Stomach smooth muscle (tissue), 2 donors: Measurements from ENCODE around the gene AKAP12.

ENCODE experiments used
- H3K27ac ChIP-seq: one replicate; pipeline ENCODE4 v1.7.0; 2013; ENCODE audit warnings: mild to moderate bottlenecking, low read length, inconsistent platforms
- H3K27me3 ChIP-seq, 2 donors: one replicate each; pipeline ENCODE4 v1.7.0; 2013; ENCODE audit warnings: low read length in 2 of 2; ENCODE audit not compliant: insufficient read depth in 2 of 2, control insufficient read depth in 1 of 2
- H3K36me3 ChIP-seq, 2 donors: one replicate each; pipeline ENCODE4 v1.7.0; 2013; ENCODE audit warnings: low read length in 2 of 2; ENCODE audit not compliant: control insufficient read depth in 2 of 2, insufficient read depth in 2 of 2
- H3K4me1 ChIP-seq: one replicate; pipeline ENCODE4 v1.7.0; 2013; ENCODE audit warnings: low read length; ENCODE audit not compliant: control insufficient read depth, insufficient read depth
- H3K4me3 ChIP-seq, 2 donors: one replicate each; pipeline ENCODE4 v1.7.0; 2013; ENCODE audit warnings: low read length in 2 of 2
- H3K9ac ChIP-seq, 2 donors: one replicate each; pipeline ENCODE4 v1.7.0; 2013; ENCODE audit warnings: low read length in 2 of 2, mild to moderate bottlenecking in 1 of 2
- H3K9me3 ChIP-seq, 2 donors: one replicate each; pipeline ENCODE4 v1.7.0; 2013; ENCODE audit warnings: low read length in 2 of 2; ENCODE audit not compliant: control insufficient read depth in 2 of 2
- donor health status: healthy.
- donor health status: Pancreatic carcinoma.

The AKAP12 gene

GRCh38 chr6:151213352-151213751 lies 26.4 kb upstream of the AKAP12 start:
- no peak overlapping the region for H3K9ac ChIP-seq
- H3K27me3 ChIP-seq: no peaks in the 10 kb centered on the region
- no peak overlapping the region for H3K4me3 ChIP-seq
- no peaks in the 10 kb centered on the region for H3K9me3 ChIP-seq
- H3K4me1 ChIP-seq: peaks cover 4% of the 10 kb centered on the region
- no peak overlapping the region for H3K27ac ChIP-seq
- H3K36me3 ChIP-seq: no peaks in the 10 kb centered on the region

DNA sequence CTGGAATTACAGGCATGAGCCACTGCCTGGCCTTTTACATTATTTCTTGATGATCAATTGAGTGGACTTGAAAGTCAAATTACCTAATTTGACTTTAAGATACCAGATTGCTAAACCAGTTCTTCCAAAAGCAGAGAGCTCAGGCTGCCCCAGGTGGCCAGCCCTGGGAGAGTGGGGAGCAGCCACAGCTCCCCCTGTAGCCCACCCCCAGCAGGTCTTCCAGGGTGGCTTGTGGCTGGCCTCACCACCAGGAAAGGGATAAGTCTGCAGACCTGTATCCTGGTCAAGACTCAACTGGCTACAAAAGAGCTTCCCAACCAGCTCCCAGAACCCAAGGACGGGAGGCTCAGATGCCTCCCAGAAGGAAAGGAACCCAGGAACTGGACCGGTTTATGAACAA lies 23.8 kb upstream of the AKAP12 start:
- Histone ChIP-seq H3K4me1 (no peaks in the 10 kb centered on the region), H3K9ac (no peak overlapping the region), H3K27ac (no peak overlapping the region), H3K9me3 (no peaks in the 10 kb centered on the region), H3K27me3 (no peaks in the 10 kb centered on the region), H3K4me3 (no peak overlapping the region), H3K36me3 (no peaks in the 10 kb centered on the region)

DNA sequence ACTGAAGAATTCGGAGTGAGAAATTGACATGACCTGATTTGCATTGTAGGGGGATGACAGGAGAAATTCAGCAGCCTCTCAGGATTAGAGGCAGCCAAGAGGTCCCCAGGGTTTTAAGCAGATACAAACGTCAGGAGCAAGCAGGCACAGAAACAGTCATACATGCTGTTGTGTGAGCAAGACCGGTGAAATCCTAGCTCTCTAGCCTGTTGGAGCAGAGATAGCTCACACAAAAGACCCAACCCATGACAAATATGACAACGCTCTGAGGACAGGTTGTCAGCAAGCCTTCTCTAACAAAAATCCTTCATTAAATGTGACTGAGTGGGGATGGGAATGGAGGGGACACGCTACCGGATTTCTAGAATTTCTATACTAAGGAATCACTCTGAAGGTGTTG lies 23.0 kb upstream of the AKAP12 start:
- no peak overlapping the region for H3K9ac ChIP-seq
- no peaks in the 10 kb centered on the region for H3K36me3 ChIP-seq
- no peaks in the 10 kb centered on the region for H3K9me3 ChIP-seq
- H3K27me3 ChIP-seq: no peaks in the 10 kb centered on the region
- no peak overlapping the region for H3K4me3 ChIP-seq
- H3K4me1 ChIP-seq: no peaks in the 10 kb centered on the region
- H3K27ac ChIP-seq: no peak overlapping the region

DNA sequence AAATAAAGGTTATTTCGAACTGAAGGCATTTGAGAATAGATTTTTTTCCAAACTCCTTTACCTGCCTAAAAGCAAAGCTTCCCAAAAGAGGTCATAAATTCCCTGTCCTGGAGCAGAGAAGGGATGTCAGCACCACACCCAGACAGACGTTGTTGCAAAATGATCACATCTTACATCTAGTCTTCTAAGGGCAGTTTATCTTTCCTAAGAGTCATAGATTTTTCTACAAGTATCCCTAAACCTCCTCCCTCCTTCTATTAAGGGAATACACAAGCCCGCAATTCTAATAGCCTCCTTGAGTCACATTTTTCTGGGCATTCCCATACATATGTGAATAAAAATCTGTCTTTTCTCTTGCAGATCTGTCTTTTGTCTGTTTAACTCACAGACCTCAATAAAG lies 20.6 kb upstream of the AKAP12 start:
- Histone ChIP-seq H3K36me3 (no peaks in the 10 kb centered on the region), H3K4me1 (no peaks in the 10 kb centered on the region), H3K9me3 (no peaks in the 10 kb centered on the region), H3K27me3 (no peaks in the 10 kb centered on the region), H3K4me3 (no peak overlapping the region), H3K9ac (no peak overlapping the region), H3K27ac (no peak overlapping the region)

DNA sequence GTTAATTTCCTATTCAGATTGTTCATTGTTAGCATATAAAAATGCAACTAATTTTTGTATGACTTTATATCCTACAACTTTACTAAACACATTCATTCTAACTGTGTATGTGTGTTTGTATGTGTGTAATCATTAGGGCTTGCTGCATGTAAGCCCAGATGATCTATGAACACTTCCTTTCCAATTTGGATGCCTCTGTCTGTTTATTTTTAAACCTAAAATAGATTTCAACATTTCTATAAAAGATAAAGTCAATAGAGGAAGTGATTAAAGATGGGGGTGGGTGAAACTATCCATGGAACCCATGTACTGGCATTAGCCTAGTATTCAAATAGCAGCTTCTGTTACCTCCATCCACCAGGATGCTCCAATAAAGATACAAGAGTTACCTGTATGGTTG lies 15.7 kb upstream of the AKAP12 start:
- H3K4me1 ChIP-seq: no peaks in the 10 kb centered on the region
- H3K27ac ChIP-seq: no peak overlapping the region
- no peak overlapping the region for H3K9ac ChIP-seq
- H3K9me3 ChIP-seq: no peaks in the 10 kb centered on the region
- H3K4me3 ChIP-seq: no peak overlapping the region
- no peaks in the 10 kb centered on the region for H3K27me3 ChIP-seq
- H3K36me3 ChIP-seq: no peaks in the 10 kb centered on the region

DNA sequence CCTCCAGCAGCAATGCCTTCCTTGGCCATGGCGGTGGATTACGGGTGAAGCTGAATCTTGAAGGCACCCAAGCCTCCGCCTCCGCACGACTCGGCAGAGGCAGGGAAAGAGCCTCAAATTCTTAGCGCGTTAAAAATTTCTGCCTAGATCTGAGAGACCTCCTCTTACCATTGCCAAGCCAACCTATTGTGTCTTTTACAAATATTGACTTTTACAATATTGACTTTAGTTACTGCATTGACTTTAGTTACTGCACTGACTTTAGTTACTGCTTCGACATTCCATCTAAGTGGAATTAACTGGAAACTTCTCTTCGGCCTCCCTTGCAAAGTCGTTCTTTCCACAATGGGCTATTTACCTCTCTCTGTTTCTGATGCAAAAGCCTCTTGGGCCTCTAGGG lies 13.8 kb upstream of the AKAP12 start:
- Histone ChIP-seq H3K9ac (no peak overlapping the region), H3K36me3 (no peaks in the 10 kb centered on the region), H3K4me1 (no peaks in the 10 kb centered on the region), H3K27me3 (no peaks in the 10 kb centered on the region), H3K27ac (no peak overlapping the region), H3K9me3 (no peaks in the 10 kb centered on the region), H3K4me3 (no peak overlapping the region)

DNA sequence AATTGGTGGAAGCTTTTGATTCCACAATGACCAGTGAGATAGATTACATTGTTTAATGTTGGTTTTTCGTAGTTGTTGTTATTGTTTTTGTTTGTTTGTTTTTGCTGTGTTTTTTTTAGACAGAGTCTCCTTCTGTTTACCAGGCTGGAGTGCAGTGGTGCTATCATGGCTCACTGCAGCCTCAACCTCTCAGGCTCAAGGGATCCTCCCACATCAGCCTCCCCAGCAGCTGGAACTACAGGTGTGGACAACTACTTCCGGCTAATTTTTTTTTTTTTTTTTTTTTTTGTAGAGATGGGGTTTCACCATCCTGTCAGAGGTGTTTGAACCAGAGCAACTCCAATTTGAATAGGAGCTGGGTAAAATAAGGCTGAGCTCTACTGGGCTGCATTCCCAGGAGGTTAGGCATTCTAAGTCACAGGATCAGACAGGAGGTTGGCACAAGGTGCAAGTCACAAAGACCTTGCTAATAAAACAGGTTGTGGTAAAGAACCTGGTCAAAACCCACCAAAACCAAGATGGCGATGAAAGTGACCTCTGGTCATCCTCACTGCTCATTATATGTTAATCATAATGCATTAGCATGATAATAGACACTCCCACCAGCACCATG lies 10.9 kb upstream of the AKAP12 start:
- Histone ChIP-seq H3K9ac (no peak overlapping the region), H3K4me1 (no peaks in the 10 kb centered on the region), H3K27me3 (no peaks in the 10 kb centered on the region), H3K9me3 (no peaks in the 10 kb centered on the region), H3K4me3 (no peak overlapping the region), H3K27ac (no peak overlapping the region), H3K36me3 (no peaks in the 10 kb centered on the region)

DNA sequence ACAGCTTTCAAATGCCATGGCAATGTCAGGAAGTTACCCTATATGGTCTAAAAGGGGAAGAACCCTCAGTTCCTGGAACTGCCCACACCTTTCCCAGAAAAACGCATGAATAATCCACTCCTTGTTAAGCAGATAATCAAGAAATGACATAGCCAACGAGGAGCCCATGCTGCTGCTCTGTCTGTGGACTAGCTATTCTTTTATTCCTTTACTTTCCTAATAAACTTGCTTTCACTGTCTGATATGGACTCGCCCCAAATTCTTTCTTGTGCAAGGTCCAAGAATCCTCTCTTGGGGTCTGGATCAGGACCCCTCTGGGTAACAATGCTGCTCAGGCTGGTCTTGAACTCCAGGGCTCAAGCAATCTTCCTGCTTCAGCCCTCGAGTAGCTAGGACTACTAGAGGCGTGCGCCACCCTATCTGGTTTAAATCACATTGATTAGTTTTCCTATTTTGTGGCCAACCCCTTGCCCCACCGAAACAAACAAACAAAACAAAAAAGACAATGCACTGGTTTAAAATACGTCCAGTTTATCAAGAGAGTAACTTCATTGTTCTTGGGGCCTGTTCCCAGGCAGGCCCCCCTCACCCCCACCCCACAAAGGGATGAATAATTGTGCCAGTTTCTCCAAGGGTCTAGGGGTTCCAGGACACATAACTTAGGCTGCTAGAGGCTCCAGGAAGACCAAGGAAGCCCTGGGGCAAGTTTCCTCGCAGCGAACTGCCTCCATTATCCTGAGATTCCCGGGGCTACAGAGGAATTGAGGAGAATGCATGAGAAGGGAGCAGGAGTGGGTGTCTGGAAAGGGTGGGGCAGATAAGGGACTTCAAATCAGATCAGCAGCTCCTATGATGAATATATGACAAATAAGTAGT lies 10.1 kb upstream of the AKAP12 start:
- H3K4me3 ChIP-seq: no peak overlapping the region
- no peaks in the 10 kb centered on the region for H3K27me3 ChIP-seq
- no peaks in the 10 kb centered on the region for H3K36me3 ChIP-seq
- H3K9ac ChIP-seq: no peak overlapping the region
- no peaks in the 10 kb centered on the region for H3K9me3 ChIP-seq
- H3K4me1 ChIP-seq: no peaks in the 10 kb centered on the region
- no peak overlapping the region for H3K27ac ChIP-seq

GRCh38 chr6:151230277-151230577 lies 9.5 kb upstream of the AKAP12 start:
- no peaks in the 10 kb centered on the region for H3K4me1 ChIP-seq
- no peak overlapping the region for H3K9ac ChIP-seq
- H3K27ac ChIP-seq: no peak overlapping the region
- no peaks in the 10 kb centered on the region for H3K9me3 ChIP-seq
- H3K27me3 ChIP-seq: no peaks in the 10 kb centered on the region
- H3K36me3 ChIP-seq: no peaks in the 10 kb centered on the region
- no peak overlapping the region for H3K4me3 ChIP-seq

- Histone ChIP-seq H3K27me3 (no peaks in the 10 kb centered on the region), H3K9me3 (no peaks in the 10 kb centered on the region), H3K27ac (no peak overlapping the region)
These were observed 6.9 kb upstream of the AKAP12 start for GRCh38 chr6:151232899-151233298.

GRCh38 chr6:151233731-151234130 lies 6.0 kb upstream of the AKAP12 start:
- H3K36me3 ChIP-seq: no peaks in the 10 kb centered on the region
- H3K4me1 ChIP-seq: no peaks in the 10 kb centered on the region
- H3K9me3 ChIP-seq: no peaks in the 10 kb centered on the region
- H3K9ac ChIP-seq: no peak overlapping the region
- no peaks in the 10 kb centered on the region for H3K27me3 ChIP-seq
- H3K27ac ChIP-seq: no peak overlapping the region
- no peak overlapping the region for H3K4me3 ChIP-seq

More at GRCh38 chr6:151232899-151233298, 6.9 kb upstream of the AKAP12 start:
- no peaks in the 10 kb centered on the region for H3K4me1 ChIP-seq
- no peaks in the 10 kb centered on the region for H3K36me3 ChIP-seq
- no peak overlapping the region for H3K9ac ChIP-seq
- H3K4me3 ChIP-seq: no peak overlapping the region
